HEK293 (cell line): Measurements from ENCODE around the gene THSD7B.

Experiments
- CTCF ChIA-PET: fragments of 350-600 bp; formaldehyde crosslinking; extraction: SDS; loops from one replicate; lab custom pipeline; 2021; ENCODE audit warnings: antibody characterized with exemption; lab: Yijun Ruan, JAX
- POLR2A ChIA-PET: fragments of 300-600 bp; formaldehyde crosslinking; extraction: SDS; loops from one replicate; lab custom pipeline; 2020; ENCODE audit warnings: antibody characterized with exemption, inconsistent platforms; lab: Yijun Ruan, JAX
- H3K27ac ChIP-seq: fragments of 200-500 bp; sonication (Bioruptor generic); 2 replicates; pipeline ENCODE4 v1.5.1; 2014; ENCODE audit warnings: low read depth, low read length, control low read depth, inconsistent platforms; ENCODE audit errors: extremely low read depth
- H3K36me3 ChIP-seq, 2 experiments: fragments of 200-500 bp in 1 of 2; sonication (Bioruptor generic) in 1 of 2; 1 replicate in 1 of 2; 2 replicates in 1 of 2; pipeline ENCODE4 v1.5.1; 2014 to 2017; ENCODE audit warnings: inconsistent platforms in 2 of 2, low read length in 2 of 2; ENCODE audit not compliant: control insufficient read depth in 2 of 2, insufficient read depth in 1 of 2
- H3K4me1 ChIP-seq: fragments of 200-500 bp; sonication (Bioruptor generic); 2 replicates; pipeline ENCODE4 v1.5.1; 2014; ENCODE audit warnings: mild to moderate bottlenecking, low read length, inconsistent platforms; ENCODE audit not compliant: control insufficient read depth, insufficient read depth
- H3K4me3 ChIP-seq: 2 replicates; pipeline ENCODE4 v1.5.1; 2011; ENCODE audit warnings: low read depth, mild to moderate bottlenecking, control low read depth, low read length, moderate library complexity
- H3K9me3 ChIP-seq: fragments of 200-500 bp; sonication (Bioruptor generic); 2 replicates; pipeline ENCODE4 v1.5.1; 2014; ENCODE audit warnings: low read depth, low read length, inconsistent platforms; ENCODE audit not compliant: control insufficient read depth, insufficient read depth
- BCL11A ChIP-seq: fragments of 450-650 bp; formaldehyde crosslinking; IDR thresholded peaks from 2 replicates; pipeline ENCODE4 v1.5.1; 2016; ENCODE audit warnings: low read depth, missing biosample characterization, missing genetic modification characterization
- GLIS2 ChIP-seq: fragments of 450-650 bp; formaldehyde crosslinking; IDR thresholded peaks from 2 replicates; pipeline ENCODE4 v1.5.1; 2016; ENCODE audit warnings: missing biosample characterization, missing genetic modification characterization
- IKZF3 ChIP-seq: fragments of 450-650 bp; IDR thresholded peaks from 2 replicates; pipeline ENCODE4 v1.5.0; 2018; ENCODE audit warnings: missing biosample characterization, mild to moderate bottlenecking, missing genetic modification characterization, moderate library complexity
- KLF8 ChIP-seq: fragments of 450-650 bp; formaldehyde crosslinking; IDR thresholded peaks from 2 replicates; pipeline ENCODE4 v1.5.1; 2016; ENCODE audit warnings: missing biosample characterization, missing genetic modification characterization
- OSR2 ChIP-seq: fragments of 450-650 bp; formaldehyde crosslinking; IDR thresholded peaks from 2 replicates; pipeline ENCODE4 v1.5.1; 2016; ENCODE audit warnings: missing biosample characterization, missing genetic modification characterization
- PRDM1 ChIP-seq: fragments of 450-650 bp; formaldehyde crosslinking; IDR thresholded peaks from 2 replicates; pipeline ENCODE4; 2016; ENCODE audit warnings: missing biosample characterization, missing genetic modification characterization
- REPIN1 ChIP-seq: fragments of 450-650 bp; formaldehyde crosslinking; IDR thresholded peaks from 2 replicates; pipeline ENCODE4 v1.5.1; 2017; ENCODE audit warnings: missing biosample characterization, missing genetic modification characterization, low read depth
- SP2 ChIP-seq: fragments of 450-650 bp; formaldehyde crosslinking; IDR thresholded peaks from 2 replicates; pipeline ENCODE4 v1.5.1; 2016; ENCODE audit warnings: missing biosample characterization, missing genetic modification characterization
- SP7 ChIP-seq: fragments of 450-650 bp; formaldehyde crosslinking; IDR thresholded peaks from 2 replicates; pipeline ENCODE4 v1.5.1; 2016; ENCODE audit warnings: missing biosample characterization, missing genetic modification characterization
- TRIM28 ChIP-seq: IDR thresholded peaks from 2 replicates; pipeline ENCODE4 v1.6.1; 2011; ENCODE audit warnings: low read length, control low read depth, borderline replicate concordance
- ZBTB21 ChIP-seq: fragments of 450-650 bp; formaldehyde crosslinking; IDR thresholded peaks from 2 replicates; pipeline ENCODE4 v1.5.1; 2017; ENCODE audit warnings: missing biosample characterization, missing genetic modification characterization
- ZBTB6 ChIP-seq: fragments of 450-650 bp; formaldehyde crosslinking; IDR thresholded peaks from 2 replicates; pipeline ENCODE4 v1.5.1; 2017; ENCODE audit warnings: missing biosample characterization, missing genetic modification characterization
- ZEB2 ChIP-seq: fragments of 450-650 bp; formaldehyde crosslinking; IDR thresholded peaks from 2 replicates; pipeline ENCODE4 v1.5.1; 2016; ENCODE audit warnings: missing biosample characterization, missing genetic modification characterization
- ZNF132 ChIP-seq: fragments of 450-650 bp; formaldehyde crosslinking; IDR thresholded peaks from 2 replicates; pipeline ENCODE4 v1.5.1; 2017; ENCODE audit warnings: missing biosample characterization, missing genetic modification characterization, borderline replicate concordance
- ZNF133 ChIP-seq: fragments of 450-650 bp; formaldehyde crosslinking; IDR thresholded peaks from 2 replicates; pipeline ENCODE4 v1.5.1; 2016; ENCODE audit warnings: missing biosample characterization, missing genetic modification characterization
- ZNF155 ChIP-seq: fragments of 450-650 bp; formaldehyde crosslinking; IDR thresholded peaks from 2 replicates; pipeline ENCODE4 v1.5.1; 2016; ENCODE audit warnings: missing biosample characterization, missing genetic modification characterization
- ZNF202 ChIP-seq: fragments of 450-650 bp; formaldehyde crosslinking; IDR thresholded peaks from 2 replicates; pipeline ENCODE4 v1.5.1; 2016; ENCODE audit warnings: missing biosample characterization, missing genetic modification characterization, borderline replicate concordance
- ZNF223 ChIP-seq: fragments of 450-650 bp; formaldehyde crosslinking; IDR thresholded peaks from 2 replicates; pipeline ENCODE4 v1.5.1; 2016; ENCODE audit warnings: missing biosample characterization, missing genetic modification characterization
- ZNF311 ChIP-seq: fragments of 450-650 bp; formaldehyde crosslinking; IDR thresholded peaks from 2 replicates; pipeline ENCODE4 v1.5.1; 2017; ENCODE audit warnings: missing biosample characterization, missing genetic modification characterization, borderline replicate concordance
- ZNF416 ChIP-seq: fragments of 450-650 bp; formaldehyde crosslinking; IDR thresholded peaks from 2 replicates; pipeline ENCODE4 v1.5.1; 2016; ENCODE audit warnings: missing biosample characterization, missing genetic modification characterization
- ZNF433 ChIP-seq: fragments of 450-650 bp; formaldehyde crosslinking; IDR thresholded peaks from 2 replicates; pipeline ENCODE4 v1.5.1; 2016; ENCODE audit warnings: missing biosample characterization, missing genetic modification characterization, low read depth
- ZNF48 ChIP-seq: fragments of 450-650 bp; formaldehyde crosslinking; IDR thresholded peaks from 2 replicates; pipeline ENCODE4 v1.5.1; 2016; ENCODE audit warnings: missing biosample characterization, missing genetic modification characterization
- ZNF488 ChIP-seq: fragments of 450-650 bp; formaldehyde crosslinking; IDR thresholded peaks from 2 replicates; pipeline ENCODE4 v1.5.1; 2016; ENCODE audit warnings: missing biosample characterization, missing genetic modification characterization
- ZNF549 ChIP-seq: fragments of 450-650 bp; IDR thresholded peaks from 2 replicates; pipeline ENCODE4 v1.5.1; 2018; ENCODE audit warnings: missing biosample characterization, missing genetic modification characterization, mild to moderate bottlenecking, inconsistent platforms, moderate library complexity
- ZNF580 ChIP-seq: fragments of 450-650 bp; formaldehyde crosslinking; IDR thresholded peaks from 2 replicates; pipeline ENCODE4 v1.5.1; 2016; ENCODE audit warnings: missing biosample characterization, missing genetic modification characterization
- ZNF670 ChIP-seq: fragments of 450-650 bp; formaldehyde crosslinking; IDR thresholded peaks from 2 replicates; pipeline ENCODE4 v1.5.1; 2016; ENCODE audit warnings: missing biosample characterization, missing genetic modification characterization, low read depth
- TF ChIP-seq, protein P1 (sequence below): fragments of 450-650 bp; formaldehyde crosslinking; IDR thresholded peaks from 2 replicates; pipeline ENCODE4 v1.5.1; 2016; ENCODE audit warnings: missing biosample characterization, missing genetic modification characterization, borderline replicate concordance
- TF ChIP-seq, protein P2 (sequence below): fragments of 450-650 bp; formaldehyde crosslinking; IDR thresholded peaks from 2 replicates; pipeline ENCODE4 v1.5.1; 2016; ENCODE audit warnings: missing biosample characterization, missing genetic modification characterization

The THSD7B gene

DNA sequence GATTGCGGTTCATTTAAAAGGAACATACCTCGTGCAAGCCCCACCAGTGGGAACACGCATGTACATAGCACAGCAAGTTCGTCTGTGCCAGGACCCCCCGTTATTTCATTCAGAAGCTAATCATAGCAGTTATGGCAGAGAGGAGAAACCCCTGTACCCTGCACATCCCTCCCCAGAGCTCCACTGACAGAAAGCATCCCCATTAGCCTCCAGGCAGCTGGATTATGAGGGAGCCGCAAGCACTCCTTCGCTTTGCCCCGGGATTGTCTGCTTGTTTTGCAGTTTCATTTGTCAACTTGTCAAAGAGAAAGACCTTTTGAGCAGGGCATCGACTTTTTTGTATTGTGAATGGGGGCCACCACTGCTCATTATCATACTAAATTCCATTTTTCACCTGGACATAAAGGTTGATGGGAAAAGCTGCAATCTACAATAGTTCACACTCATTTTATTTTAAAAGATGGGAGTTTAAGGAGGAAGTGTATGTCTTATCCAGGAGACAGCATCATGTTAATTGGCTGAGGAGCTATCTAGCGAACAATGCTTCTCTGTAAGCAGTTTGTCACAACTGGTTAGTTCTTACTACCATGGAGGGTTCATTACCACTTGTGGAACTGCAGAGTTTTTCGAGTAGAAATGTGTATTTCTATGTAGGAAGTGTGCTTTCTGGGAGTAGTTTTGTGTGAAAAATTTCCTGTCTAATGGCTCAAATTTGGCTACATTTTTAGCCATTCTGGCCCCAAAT is 255.3 kb downstream of the THSD7B start:
- CTCF ChIA-PET = interaction anchor here (0.5 kb wide), 1 partner anchor 146 kb away, joined by 3 read pairs; no protein-coding TSS in a partner anchor
- POLR2A ChIA-PET = no interaction called here
- Histone ChIP-seq H3K36me3 (no peaks in the 10 kb centered on the region), H3K9me3 (no peaks in the 10 kb centered on the region), H3K27ac (no peak overlapping the region), H3K4me3 (no peak overlapping the region), H3K4me1 (no peaks in the 10 kb centered on the region)
- TF ChIP-seq OSR2 (no peak), ZNF155 (no peak), ZNF132 (tag by site-specific recombination) (no peak), ZNF488 (tag by site-specific recombination) (no peak), ZBTB6 (tag by site-specific recombination) (no peak), GLIS2 (no peak), SP7 (tag by site-specific recombination) (no peak), KLF8 (no peak)

DNA sequence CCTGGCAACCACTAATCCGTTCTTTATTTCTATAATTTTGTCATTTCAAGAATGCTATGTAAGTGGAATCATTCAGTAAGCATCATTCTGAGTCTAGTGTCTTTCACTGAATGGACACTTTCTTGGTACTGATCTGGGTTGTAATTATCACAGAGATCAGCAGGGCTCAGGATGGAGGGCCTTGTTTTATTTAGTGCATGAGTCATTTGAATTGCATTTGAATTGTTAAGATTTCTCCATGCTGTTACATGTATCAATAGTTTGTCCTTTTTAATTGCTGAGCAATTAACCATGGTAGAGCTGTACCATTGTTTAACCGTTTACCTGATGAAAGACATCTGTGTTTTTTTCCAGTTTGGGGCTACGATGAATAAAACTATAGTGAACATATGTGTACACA is 256.4 kb downstream of the THSD7B start:
- POLR2A ChIA-PET = no interaction called here

GRCh38 chr2:137023205-137023604 is 257.9 kb downstream of the THSD7B start:
- no peaks in the 10 kb centered on the region for H3K9me3 ChIP-seq
- ChIA-PET CTCF (no interaction called here), POLR2A (no interaction called here)
- no peak overlapping the region for H3K27ac ChIP-seq
- H3K4me3 ChIP-seq = no peak overlapping the region
- H3K36me3 ChIP-seq = no peaks in the 10 kb centered on the region
- H3K4me1 ChIP-seq = no peaks in the 10 kb centered on the region
- TF ChIP-seq, protein P1, sequence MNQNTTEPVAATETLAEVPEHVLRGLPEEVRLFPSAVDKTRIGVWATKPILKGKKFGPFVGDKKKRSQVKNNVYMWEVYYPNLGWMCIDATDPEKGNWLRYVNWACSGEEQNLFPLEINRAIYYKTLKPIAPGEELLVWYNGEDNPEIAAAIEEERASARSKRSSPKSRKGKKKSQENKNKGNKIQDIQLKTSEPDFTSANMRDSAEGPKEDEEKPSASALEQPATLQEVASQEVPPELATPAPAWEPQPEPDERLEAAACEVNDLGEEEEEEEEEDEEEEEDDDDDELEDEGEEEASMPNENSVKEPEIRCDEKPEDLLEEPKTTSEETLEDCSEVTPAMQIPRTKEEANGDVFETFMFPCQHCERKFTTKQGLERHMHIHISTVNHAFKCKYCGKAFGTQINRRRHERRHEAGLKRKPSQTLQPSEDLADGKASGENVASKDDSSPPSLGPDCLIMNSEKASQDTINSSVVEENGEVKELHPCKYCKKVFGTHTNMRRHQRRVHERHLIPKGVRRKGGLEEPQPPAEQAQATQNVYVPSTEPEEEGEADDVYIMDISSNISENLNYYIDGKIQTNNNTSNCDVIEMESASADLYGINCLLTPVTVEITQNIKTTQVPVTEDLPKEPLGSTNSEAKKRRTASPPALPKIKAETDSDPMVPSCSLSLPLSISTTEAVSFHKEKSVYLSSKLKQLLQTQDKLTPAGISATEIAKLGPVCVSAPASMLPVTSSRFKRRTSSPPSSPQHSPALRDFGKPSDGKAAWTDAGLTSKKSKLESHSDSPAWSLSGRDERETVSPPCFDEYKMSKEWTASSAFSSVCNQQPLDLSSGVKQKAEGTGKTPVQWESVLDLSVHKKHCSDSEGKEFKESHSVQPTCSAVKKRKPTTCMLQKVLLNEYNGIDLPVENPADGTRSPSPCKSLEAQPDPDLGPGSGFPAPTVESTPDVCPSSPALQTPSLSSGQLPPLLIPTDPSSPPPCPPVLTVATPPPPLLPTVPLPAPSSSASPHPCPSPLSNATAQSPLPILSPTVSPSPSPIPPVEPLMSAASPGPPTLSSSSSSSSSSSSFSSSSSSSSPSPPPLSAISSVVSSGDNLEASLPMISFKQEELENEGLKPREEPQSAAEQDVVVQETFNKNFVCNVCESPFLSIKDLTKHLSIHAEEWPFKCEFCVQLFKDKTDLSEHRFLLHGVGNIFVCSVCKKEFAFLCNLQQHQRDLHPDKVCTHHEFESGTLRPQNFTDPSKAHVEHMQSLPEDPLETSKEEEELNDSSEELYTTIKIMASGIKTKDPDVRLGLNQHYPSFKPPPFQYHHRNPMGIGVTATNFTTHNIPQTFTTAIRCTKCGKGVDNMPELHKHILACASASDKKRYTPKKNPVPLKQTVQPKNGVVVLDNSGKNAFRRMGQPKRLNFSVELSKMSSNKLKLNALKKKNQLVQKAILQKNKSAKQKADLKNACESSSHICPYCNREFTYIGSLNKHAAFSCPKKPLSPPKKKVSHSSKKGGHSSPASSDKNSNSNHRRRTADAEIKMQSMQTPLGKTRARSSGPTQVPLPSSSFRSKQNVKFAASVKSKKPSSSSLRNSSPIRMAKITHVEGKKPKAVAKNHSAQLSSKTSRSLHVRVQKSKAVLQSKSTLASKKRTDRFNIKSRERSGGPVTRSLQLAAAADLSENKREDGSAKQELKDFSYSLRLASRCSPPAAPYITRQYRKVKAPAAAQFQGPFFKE (tag by site-specific recombination) = no peak
- TF ChIP-seq ZNF133 (tag by site-specific recombination) = no peak
- no peak for TF ChIP-seq ZNF132 (tag by site-specific recombination)

More for the DNA sequence above, 256.4 kb downstream of the THSD7B start:
- TF ChIP-seq BCL11A (tag by site-specific recombination) (no peak), ZNF223 (tag by site-specific recombination) (no peak), TRIM28 (no peak), ZNF549 (tag by site-specific recombination) (no peak), ZNF670 (no peak), SP2 (tag by site-specific recombination) (no peak), ZNF580 (tag by site-specific recombination) (no peak), ZNF416 (no peak), ZNF202 (tag by site-specific recombination) (no peak), REPIN1 (tag by site-specific recombination) (no peak), SP7 (tag by site-specific recombination) (no peak), ZBTB21 (tag by site-specific recombination) (no peak), GLIS2 (no peak), ZEB2 (tag by site-specific recombination) (no peak), ZNF311 (tag by site-specific recombination) (no peak), IKZF3 (no peak), ZNF433 (no peak), PRDM1 (no peak), ZNF48 (no peak)
- TF ChIP-seq, protein P2, sequence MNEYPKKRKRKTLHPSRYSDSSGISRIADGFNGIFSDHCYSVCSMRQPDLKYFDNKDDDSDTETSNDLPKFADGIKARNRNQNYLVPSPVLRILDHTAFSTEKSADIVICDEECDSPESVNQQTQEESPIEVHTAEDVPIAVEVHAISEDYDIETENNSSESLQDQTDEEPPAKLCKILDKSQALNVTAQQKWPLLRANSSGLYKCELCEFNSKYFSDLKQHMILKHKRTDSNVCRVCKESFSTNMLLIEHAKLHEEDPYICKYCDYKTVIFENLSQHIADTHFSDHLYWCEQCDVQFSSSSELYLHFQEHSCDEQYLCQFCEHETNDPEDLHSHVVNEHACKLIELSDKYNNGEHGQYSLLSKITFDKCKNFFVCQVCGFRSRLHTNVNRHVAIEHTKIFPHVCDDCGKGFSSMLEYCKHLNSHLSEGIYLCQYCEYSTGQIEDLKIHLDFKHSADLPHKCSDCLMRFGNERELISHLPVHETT (tag by site-specific recombination) = no peak
- TF ChIP-seq, all 188 proteins: peak for 0
- CTCF ChIA-PET = no interaction called here
- Histone ChIP-seq H3K9me3 (no peaks in the 10 kb centered on the region), H3K4me3 (no peak overlapping the region), H3K4me1 (no peaks in the 10 kb centered on the region), H3K36me3 (no peaks in the 10 kb centered on the region), H3K27ac (no peak overlapping the region)
